Stimulated activated CD4-positive, alpha-beta T cell treated with anti-CD3 and anti-CD28 coated beads, Interleukin-1b, Interleukin-23, amount 100 ng/mL, for 1 hour (primary cell): ENCODE measurements around the gene WDR74.
"Not testable (repeated sequence)": the region's sequence is repeated elsewhere in the genome, so short reads cannot be mapped to it uniquely, and the experiment has no call there.

ENCODE experiments used
- DNase-seq, 2 donors: peaks; one replicate each; pipeline ENCODE4 v3.0.0-alpha.2; 2020; ENCODE audit warnings: low read depth in 2 of 2

WDR74 gene

DNA sequence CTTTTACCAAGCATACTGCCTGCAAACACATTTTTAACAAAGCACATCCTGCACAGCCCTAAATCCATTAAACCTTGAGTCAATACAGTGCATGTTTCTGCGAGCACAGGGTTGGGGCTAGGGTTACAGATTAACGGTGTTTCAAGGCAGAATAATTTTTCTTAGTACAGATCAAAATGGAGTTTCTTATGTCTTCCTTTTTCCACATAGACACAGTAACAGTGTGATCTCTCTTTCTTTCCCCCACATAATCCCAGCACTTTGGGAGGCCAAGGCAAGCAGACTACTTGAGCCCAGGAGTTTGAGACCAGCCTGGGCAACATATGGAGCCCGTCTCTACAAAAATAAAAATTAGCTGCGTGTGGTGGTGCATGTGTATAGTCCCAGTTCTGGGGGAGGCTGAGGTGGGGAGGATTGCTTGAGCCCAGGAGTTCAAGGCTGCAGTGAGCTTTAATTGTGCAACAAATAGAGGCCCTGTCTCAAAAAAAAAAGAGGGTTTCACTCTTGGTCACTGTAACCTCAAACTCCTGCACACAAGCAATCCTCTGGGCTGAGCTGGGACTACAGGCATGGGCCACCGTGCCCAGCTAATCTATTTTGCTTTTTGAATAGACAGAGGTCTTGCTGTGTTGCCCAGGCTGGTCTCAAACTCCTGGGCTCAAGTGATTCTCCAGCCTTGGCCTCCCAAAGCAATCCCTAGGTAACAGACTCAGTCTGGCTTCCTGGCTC lies 21.6 kb upstream of the WDR74 start:
- no peak for DNase-seq

DNA sequence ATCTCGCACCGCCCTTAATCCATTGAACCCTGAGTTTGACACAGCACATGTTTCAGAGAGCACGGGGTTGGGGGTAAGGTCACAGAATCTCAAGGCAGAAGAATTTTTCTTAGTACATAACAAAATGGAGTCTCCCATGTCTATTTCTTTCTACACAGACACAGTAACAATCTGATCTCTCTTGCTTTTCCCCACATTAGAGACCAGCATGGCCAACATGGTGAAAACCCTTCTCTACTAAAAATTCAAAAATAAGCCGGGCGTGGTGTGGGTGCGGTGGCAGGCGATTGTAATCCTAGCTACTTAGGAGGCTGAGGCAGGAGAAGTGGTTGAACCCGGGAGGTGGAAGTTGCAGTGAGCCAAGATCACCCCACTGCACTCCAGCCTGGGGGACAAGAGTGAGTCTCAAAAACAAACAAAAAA lies 19.9 kb upstream of the WDR74 start:
- not testable (repeated sequence) for DNase-seq

DNA sequence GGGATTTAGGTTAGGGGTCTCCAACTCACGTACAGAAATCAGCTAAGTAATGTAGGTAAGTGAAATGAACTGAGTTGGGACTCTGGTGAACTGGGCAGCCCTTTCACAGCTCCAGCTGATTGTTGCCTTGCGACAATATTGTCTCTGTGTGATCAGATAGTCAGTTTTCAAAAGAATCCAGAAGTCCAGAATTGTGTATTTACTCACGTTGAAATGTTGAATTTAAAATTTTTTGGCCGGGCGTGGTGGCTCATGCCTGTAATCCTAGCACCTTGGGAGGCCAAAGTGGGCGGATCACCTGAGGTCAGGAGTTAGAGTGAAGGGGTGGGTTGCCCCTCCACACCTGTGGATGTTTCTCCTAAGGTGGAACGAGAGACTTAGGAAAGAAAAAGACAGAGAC lies 18.8 kb upstream of the WDR74 start:
- no peak for DNase-seq

DNA sequence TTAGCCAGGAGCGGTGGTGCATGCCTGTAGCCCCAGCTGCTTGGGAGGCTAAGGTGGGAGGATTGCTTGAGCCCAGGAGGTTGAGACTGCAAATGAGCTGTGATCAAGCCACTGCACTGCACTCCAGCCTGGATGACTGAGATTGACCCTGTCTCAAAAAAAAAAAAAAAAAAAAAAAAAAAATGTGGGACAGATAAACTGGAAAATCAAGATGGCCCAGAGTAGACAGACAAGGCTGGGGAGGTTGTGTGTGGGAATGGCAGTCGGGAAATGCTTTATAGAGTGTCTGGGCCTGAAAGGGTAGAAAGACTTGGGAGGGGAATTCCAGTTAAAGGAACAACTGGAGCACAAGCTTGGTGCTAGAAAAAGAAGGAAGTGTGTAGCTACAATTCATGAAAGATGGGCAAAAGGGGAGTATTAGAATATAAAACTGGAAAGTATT lies 18.2 kb upstream of the WDR74 start:
- no peak for DNase-seq

DNA sequence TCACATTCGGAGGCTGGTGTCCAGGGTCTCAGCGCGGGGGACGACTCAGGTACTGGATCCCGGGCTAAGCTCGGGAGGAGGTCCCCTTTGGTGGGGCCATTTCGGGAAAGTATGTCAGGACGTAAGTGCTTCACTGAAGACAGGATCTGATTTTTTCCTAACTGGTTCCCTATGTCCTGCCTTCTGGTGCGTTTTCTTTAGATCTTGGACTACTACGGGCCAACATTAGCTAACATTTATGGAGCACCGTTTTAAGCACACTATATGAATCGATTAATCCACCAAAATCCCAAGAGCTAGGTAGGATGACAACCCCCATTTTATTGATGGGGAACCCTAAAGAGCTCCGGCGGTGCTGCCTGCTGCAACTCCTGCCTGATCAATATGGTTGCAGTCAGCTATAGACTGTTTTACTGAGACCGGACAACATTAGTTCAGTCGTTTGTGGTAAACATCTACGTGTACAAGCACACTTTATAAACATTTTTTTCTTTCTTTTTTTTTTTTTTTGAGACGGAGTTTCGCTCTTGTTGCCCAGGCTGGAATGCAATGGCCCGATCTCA lies 17.0 kb upstream of the WDR74 start:
- no peak for DNase-seq

DNA sequence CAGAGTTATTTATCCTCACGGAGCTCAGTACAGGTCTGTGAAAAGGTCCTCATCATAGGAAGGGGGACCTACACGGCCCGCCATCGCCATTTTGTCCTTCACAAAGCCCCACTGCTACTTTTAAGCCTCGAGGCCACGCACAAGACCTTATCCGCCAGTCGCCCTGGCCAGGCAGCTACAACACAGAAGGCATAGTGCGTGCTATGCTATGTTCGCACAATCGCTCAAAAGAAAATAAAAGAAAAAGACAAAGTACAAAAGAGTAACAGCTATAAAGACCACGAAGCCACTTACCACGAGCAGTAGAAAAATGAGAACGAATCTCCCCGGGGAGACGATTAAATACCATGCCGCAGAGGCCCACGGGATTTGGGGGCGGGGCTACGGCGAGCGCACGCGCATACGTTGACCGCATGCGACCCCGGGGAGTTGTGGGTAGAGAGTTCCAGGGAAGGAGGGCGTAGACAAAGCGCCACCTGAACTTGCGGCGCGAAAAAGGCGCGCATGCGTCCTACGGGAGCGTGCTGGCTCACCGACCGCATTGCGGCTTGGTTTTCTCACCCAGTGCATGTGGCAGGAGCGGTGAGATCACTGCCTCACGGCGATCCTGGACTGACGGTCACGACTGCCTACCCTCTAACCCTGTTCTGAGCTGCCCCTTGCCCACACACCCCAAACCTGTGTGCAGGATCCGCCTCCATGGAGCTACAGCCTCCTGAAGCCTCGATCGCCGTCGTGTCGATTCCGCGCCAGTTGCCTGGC lies 16.4 kb upstream of the WDR74 start:
- peak; percentile 96 to 98 for DNase-seq

DNA sequence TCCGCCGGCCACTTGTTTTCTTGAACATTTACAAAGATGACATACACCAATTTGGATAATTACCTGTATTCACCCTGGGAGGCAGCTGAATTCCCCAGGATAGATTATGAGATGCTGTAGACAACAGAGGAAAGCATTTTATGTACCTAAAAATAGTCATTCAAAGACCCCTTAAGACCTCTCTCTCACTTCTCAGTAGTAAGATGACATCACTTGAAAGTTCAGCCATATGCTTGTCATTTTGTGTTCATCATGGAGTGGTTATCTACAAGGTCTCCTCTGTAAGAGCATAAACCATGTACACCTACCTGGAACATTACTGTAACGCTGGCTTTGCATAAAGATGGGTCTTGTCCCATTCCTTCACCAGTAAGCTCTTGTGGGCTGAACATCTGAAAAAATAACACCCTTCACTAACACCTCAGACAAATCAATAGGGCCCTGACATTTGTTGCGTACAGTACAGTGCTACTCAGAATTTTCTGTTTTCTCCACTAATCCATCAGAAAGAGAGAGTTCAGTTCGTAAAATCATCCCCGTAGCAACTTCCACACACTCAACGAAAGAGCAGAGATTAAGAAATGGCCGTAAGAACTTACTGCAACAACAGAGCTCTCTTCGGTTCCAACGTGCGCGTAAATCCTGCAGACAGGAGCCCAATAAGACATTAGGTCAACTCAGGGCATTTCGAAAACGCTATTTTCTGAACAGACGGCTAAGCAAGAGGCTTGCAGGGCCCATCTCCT lies 15.6 kb upstream of the WDR74 start:
- DNase-seq, result no peak

DNA sequence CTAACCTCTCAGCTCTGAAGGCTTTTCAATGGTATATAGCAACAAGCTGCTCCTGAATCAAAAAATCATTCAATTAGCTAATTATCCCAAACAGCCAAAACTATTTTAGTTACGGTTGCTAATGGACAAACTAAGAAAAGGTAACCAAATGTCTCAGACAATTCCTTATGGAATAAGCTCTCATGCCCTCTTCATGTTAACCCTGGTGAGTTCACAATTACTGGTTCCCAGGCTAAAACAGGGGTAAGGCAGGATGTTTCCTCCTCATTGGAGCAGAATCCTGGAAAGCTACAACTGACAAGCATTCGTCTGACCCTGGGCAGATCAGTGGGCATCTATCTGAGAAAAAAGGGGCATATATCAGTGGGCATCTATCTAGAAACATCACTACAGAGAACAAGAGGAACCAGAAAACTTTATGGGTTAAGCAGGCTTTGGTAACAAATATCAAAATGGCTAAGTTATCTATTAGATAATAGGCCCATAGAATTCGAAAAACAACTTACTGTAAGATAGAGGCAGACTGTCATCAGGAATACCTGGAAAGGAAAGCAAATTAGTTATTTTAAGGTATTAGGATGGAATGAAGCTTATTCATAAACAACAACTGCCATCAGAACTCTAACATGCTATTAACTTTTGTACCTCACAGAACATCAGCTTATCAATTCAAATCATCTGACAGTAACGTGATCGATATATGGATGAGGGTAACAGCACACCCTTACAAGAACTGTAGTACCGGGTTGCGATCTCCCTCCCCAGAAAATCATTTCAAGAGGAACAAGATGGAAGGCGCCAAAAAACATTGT lies 14.8 kb upstream of the WDR74 start:
- no peak for DNase-seq

DNA sequence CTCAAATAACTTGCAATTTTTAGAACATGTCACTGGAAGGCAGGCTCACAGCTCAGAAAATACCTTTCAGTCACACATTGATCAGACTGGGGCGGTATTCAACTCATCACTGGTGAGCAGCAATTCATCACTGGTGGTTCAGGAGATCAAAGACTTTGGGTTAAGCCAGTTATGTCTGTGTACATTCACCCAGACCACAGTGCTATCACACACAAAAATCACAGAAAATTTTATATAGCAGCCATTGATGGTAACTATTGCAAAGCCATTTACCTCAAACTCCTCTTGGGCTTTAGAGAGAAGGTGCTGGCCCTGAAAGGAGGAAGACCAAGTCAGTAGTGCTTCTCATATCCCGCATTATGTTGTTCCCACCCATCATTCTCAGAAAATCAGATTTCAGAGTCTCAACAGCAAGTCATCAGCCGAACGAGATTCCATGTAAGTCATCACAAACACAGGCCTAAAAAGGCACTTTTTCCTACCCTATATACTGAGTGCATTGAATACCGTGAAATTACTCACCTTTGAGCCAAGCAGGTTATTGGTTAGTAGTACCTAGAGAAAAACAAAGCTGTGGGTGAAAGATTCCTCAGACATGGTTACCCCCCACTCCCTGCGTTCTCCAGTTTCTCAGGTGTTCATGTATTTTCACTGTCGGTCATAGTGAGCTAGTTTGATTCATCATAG lies 14.0 kb upstream of the WDR74 start:
- no peak for DNase-seq

DNA sequence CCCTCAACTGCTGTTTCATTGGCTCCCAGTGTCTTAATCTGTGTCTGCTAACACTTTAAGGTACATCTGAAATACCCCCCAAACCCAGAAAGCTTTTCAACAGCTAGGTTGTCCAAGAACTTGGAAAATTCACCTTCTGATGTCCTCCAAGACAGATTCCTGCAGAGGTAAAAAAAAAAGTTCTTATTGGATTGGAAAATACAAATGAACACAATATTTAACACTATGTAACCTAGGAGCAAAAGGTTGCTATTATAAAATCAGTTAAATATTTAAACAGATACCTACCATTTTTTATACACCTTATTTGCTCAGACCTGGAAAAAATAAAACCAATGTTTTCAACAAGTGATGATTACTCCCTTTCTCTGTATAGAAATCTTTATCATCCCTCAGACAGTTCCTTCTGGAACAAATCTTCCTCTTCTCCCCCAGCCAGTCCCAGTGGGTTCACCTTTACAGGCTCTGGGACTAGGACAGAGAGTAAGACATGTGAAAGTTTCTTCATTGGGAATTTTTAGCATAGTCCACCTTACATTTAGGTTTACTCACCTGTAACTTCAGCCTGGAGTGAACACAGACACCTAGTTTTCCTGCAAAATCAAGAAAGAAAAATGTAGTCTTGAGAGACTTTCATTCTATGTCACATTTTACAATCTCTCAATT lies 13.3 kb upstream of the WDR74 start:
- no peak for DNase-seq

DNA sequence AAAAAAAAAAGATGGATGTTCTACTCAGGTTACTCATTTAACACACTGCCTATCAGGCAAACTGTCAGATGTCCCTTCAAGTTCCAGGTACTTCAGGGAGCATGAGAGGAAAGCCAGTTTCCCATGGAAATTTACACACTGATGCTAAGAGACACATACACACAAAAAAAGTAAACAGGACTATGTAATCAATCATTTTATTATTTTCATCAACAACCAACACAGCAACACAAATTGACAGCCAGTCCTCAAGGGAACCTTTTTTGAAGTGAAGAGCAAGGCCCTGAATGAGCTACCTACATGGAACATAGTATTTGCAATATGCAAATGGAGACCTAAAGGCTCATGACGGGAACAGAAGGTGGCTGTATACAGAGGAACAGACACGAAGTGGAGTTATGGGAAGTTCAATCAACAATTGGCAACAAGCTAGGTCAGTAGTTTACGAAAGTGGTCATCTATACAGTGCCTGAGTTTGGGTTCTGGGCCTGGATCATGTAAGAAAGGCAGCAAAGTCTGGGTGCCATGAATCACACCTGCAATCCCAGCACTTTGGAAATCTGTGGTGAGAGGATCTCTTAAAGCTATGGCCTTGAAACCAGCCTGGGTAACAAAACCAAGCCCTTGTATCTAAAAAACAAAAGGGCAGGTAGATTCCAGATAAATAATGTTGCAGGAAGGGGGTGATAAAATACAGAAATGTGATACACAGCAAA lies 12.6 kb upstream of the WDR74 start:
- DNase-seq, result no peak

DNA sequence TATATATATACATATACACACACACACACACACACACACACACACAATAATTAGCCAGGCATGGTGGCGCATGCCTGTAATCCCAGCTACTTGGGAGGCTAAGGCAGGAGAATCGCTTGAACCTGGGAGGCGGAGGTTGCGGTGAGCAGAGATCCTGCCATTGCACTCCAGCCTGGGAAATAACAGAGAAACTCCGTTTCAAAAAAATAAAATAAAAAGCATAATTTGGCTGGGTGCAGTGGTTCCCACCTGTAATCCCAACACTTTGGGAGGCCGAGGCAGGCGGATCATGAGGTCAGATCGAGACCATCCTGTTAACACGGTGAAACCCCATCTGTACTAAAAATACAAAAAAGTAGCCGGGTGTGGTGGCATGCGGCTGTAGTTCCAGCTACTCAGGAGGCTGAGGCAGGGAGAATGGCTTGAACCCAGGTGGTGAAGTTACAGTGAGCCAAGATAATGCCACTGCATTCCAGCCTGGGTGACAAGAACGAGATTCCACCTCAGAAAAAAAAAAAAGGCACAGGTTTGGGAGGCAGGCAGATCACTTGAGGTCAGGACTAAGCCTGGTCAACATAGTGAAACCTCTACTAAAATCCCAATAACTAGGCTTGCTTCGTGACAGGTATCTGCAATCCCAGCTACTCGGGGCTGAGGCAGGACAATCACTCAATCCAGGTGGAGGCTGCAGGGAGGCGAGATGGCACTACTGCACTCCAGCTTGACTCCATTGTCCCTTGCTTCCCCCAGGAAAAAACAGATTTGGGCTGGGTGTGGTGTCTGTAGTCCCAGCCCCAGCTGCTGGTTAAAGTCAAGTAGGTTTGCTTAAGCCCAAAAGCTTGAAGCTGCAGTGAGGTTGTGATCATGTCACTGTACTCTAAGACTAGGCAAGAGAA lies 11.8 kb upstream of the WDR74 start:
- no peak for DNase-seq

DNA sequence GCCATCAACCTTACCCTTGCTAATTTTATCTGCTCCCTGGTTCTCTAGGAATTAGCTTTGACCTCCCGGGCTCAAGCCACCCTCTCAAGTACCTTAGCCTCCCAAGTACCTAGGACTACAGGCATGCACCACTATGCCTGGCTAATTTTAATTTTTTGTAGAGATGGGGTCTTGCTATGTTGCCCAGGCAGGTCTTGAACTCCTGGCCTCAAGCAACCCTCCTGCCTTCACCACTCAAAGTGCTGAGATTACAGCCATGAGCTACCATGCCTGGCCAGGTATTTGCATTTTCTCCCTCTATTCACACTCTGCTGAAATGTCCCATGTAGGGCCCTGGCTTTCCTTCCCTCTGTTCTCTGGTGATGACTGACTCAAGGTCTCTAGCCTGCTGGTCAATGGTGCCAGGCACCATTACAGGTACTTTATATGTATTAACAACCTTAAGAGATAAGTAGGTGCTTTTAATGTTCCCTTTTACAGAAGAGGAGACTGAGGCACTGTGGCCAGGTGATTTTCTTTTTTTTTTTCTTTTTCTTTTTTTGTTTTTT lies 8.5 kb upstream of the WDR74 start:
- DNase-seq, result no peak

DNA sequence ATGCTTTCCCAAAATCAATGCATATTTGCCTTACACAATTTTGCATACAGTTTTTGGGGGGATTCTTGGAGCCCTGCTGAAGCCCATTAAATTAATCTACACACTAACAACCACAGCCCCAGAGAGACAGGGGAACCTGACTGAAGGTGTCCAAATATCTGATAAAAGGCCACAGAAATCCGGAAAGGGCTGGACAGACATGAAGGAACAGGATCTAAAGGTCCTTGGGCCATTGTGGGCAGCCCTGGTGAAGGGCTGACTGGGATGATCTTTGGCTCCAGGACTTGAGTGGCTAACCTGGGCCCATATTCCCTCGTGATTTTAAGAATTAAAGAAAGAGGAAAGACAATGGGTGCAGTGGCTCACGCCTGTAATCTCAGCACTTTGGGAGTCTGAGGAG lies 6.8 kb upstream of the WDR74 start:
- DNase-seq, result no peak

DNA sequence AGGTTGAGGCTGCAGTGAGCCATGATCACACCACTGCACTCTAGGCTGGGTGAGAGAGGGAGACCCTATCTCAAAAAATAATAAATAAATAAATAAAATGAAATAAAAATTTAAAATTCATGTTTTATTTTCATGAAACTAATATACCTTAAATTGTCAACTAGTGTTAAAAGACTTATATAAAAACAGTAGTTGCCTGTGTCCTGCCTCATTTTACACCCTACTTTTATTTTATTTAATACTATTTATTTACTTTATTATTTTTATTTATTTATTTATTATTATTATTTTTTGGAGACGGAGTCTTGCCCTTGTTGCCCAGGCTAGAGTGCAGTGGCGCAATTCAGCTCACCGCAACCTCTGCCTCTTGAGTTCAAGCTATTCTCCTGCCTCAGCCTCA lies 4.8 kb upstream of the WDR74 start:
- no peak for DNase-seq

DNA sequence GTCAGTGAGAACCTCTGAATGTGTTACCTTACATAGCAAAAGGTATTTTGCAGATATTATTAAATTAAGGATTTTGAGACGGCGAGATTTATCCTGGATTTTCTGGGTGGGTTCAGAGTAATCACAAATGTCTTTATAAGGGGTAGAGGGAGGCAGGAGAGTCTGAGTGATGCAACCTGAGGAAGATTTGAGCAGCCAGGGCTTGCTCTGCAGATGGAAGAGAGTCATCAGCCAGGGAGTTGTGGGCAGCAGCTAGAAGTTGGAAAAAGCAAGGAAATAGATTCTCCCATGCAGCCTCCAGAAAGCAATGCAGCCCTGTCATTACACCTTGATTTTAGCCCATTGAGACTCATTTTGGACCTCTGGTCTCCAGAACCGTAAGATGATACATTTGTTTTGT lies 4.1 kb upstream of the WDR74 start:
- no peak for DNase-seq

DNA sequence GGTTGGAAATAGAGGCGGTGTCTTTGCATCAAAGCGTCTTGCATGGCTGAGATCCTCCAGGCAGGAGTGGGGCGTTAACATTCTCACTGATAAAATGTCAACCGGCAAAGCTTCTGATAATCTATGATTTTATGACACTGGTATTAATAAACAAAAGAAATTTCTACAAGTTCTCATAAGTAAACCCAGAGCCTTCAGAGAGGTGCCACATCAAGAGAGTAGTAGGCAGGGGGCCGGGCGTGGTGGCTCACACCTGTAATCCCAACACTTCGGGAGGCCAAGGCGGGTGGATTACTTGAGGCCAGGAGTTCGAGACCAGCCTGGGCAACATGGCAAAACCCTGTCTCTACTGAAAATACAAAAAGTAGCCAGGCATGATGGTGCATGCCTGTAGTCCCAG lies 3.5 kb upstream of the WDR74 start:
- not testable (repeated sequence) for DNase-seq

DNA sequence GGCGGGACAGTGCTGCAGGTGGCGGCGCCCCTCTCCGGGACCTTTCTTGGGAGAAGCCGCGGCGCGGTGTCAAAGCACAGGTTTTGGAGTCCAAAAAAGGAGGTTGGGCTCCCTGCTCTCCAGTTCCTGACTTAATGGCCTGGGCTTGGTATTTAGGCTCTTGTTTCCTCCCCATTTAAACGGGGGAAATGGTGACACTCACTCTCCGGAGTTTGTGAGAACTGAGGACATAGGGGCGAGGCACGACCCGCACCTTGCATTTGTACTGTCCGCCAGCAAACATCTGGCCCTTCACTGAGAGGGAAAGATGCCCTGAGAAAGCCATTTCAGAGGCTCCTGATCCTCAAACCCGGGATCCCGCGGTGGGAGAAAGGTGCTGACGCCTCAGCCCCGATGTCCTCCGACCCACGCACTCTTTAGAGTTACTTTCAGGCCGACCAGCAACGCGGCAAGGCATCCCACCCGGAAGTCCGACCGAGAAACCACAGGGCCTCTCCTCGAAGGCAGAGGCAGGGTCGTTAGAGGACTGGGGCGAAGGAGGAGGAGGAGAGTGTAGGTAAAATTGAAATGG lies 2.9 kb upstream of the WDR74 start:
- no peak for DNase-seq
